Natural killer cell (primary cell): ENCODE measurements around the gene CRAT. TPM values are rescaled to one million over a fixed set of nuclear protein-coding genes. Genes with fewer than 3 reads are reported as not detected.

Experiments
- ATAC-seq, 3 donors: fragments of 150-1000 bp in 2 of 3; fragments of 200-7000 bp in 1 of 3; cut with Tn5 transposase; 1 replicate in 1 of 3; 2 replicates in 2 of 3; pipeline ENCODE4 v1.10.0; 2021; ENCODE audit warnings: mild to moderate bottlenecking in 2 of 3, moderate library complexity in 2 of 3
- DNase-seq, 2 donors: peaks; one replicate each; pipeline versions ENCODE4 v3.0.0 to v3.0.0-alpha.2; 2013 to 2021; ENCODE audit warnings: mixed read lengths in 1 of 2
- H3K27ac ChIP-seq: one replicate; pipeline ENCODE4 v1.5.1; 2013; ENCODE audit warnings: mild to moderate bottlenecking, low read length
- H3K27me3 ChIP-seq: one replicate; pipeline ENCODE4 v1.6.1; 2013; ENCODE audit warnings: low read length; ENCODE audit not compliant: control insufficient read depth, insufficient read depth
- H3K36me3 ChIP-seq: one replicate; pipeline ENCODE4 v1.6.1; 2013; ENCODE audit warnings: low read length; ENCODE audit not compliant: control insufficient read depth, insufficient read depth
- H3K4me1 ChIP-seq: one replicate; pipeline ENCODE4 v1.6.1; 2013; ENCODE audit warnings: low read length; ENCODE audit not compliant: control insufficient read depth, insufficient read depth
- H3K4me3 ChIP-seq: one replicate; pipeline ENCODE4 v1.5.1; 2013; ENCODE audit warnings: low read length
- H3K9me3 ChIP-seq: one replicate; pipeline ENCODE4 v1.6.1; 2013; ENCODE audit warnings: low read length; ENCODE audit not compliant: control insufficient read depth, insufficient read depth
- H3K27ac Mint-ChIP-seq, 2 donors: one replicate each; pipeline ENCODE4 v1.8.0; 2022; ENCODE audit warnings: mild to moderate bottlenecking in 2 of 2, mixed read lengths in 2 of 2, moderate library complexity in 1 of 2
- H3K27me3 Mint-ChIP-seq, 2 donors: one replicate each; pipeline ENCODE4 v1.8.0; 2022; ENCODE audit warnings: low read depth in 2 of 2, mixed read lengths in 2 of 2
- H3K36me3 Mint-ChIP-seq: one replicate; pipeline ENCODE4 v1.8.0; 2022; ENCODE audit warnings: mixed read lengths
- H3K4me1 Mint-ChIP-seq, 2 donors: one replicate each; pipeline ENCODE4 v1.8.0; 2022; ENCODE audit warnings: mixed read lengths in 2 of 2
- H3K4me3 Mint-ChIP-seq: one replicate; pipeline ENCODE4 v1.8.0; 2022; ENCODE audit warnings: mild to moderate bottlenecking, moderate library complexity, mixed read lengths
- H3K9me3 Mint-ChIP-seq, 2 donors: one replicate each; pipeline ENCODE4 v1.8.0; 2022; ENCODE audit warnings: mixed read lengths in 2 of 2
- WGBS: methylation state at CpG from one replicate; pipeline ENCODE4 v1.1.7; 2013; ENCODE audit warnings: missing lambda C conversion rate; ENCODE audit not compliant: insufficient coverage; 5-methylcytosine and 5-hydroxymethylcytosine counted together
- intact Hi-C: fragments of 100-400 bp; cut with micrococcal nuclease; formaldehyde crosslinking; loops from one replicate; pipeline ENCODE4 v1.14.2; 2022
- total RNA-seq, 4 donors: library from RNA; stranded (reverse); fragments of 120-200 nt in 1 of 4; gene quantifications; one replicate each; pipeline versions ENCODE4 v1.2.3 to v1.2.4, GENCODE V29; 2013 to 2022
- TF ChIP-seq, protein P1 (sequence below): fragments of 200-600 bp; IDR thresholded peaks from one replicate; pipeline ENCODE4 v1.8.0; 2022; ENCODE audit warnings: antibody characterized with exemption

CRAT gene
- total RNA-seq, 3 donors from 2014 or later (not counting 1 experiment from before 2014, with no cell fraction given), result 13.5 to 13.8 (median 13.8) TPM

DNA sequence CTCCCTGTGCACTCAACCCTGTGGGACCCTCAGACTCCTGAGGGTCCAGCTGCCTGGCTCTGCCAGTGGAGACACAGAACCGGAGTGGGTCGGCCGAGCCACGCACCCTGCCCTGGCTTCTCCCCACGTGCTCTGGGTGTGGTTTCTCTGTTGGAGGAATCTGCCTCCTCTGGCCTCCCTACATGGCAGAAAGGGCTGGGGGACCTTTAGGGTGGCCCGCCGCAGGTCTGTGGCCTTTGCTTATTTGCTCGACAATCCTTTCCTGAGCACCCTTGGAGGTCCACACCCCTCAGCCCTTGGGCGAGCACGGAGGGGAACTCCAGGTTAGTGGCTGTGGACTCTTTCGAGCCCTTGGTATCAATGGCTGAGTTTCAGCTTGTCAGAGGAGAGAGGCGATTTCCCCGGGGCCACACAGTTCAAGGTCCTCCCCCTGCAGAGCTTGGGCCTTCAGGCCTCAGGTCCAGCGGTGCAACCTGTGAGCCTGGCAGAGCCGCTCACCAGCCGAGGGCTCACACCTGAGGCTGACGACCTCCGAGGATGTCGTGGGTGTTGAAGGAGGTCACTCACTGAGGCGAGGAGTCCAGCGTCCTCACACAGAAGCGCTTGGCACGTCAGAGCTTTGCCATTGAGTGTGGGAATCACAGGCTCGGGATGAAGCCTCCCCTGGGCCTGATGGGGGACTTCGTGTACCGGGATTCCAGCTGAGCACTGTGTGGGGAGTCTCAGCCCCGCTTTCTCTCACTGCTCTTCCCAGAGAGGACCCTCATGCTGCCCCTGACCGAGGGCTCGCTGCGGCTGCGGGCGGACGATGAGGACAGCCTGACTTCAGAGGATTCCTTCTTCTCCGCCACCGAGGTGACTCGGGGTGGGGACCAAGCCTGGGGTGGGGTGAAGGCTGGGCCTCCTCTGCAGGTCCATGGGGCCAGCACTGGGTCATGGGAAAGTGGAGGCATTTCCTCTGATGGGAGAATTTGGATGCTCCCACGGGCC, 50.5 kb downstream of the CRAT start:
- peaks cover 5 to 6% of the 10 kb centered on the region in 2 donors for H3K4me1 Mint-ChIP-seq
- ATAC-seq (no peak), DNase-seq (no peak)
- no peak overlapping the region for H3K4me3 Mint-ChIP-seq
- H3K36me3 Mint-ChIP-seq, result no peaks in the 10 kb centered on the region
- WGBS, result 95% methylated on average over 37 of the region's 37 CpGs
- peaks cover 11% of the 10 kb centered on the region for H3K4me1 ChIP-seq
- no peak overlapping the region for H3K27ac Mint-ChIP-seq
- no peaks in the 10 kb centered on the region for H3K9me3 ChIP-seq
- no peak overlapping the region for H3K27ac ChIP-seq
- intact Hi-C loops, result no loop called here
- H3K9me3 Mint-ChIP-seq, result no peaks in the 10 kb centered on the region
- TF ChIP-seq, protein P1, sequence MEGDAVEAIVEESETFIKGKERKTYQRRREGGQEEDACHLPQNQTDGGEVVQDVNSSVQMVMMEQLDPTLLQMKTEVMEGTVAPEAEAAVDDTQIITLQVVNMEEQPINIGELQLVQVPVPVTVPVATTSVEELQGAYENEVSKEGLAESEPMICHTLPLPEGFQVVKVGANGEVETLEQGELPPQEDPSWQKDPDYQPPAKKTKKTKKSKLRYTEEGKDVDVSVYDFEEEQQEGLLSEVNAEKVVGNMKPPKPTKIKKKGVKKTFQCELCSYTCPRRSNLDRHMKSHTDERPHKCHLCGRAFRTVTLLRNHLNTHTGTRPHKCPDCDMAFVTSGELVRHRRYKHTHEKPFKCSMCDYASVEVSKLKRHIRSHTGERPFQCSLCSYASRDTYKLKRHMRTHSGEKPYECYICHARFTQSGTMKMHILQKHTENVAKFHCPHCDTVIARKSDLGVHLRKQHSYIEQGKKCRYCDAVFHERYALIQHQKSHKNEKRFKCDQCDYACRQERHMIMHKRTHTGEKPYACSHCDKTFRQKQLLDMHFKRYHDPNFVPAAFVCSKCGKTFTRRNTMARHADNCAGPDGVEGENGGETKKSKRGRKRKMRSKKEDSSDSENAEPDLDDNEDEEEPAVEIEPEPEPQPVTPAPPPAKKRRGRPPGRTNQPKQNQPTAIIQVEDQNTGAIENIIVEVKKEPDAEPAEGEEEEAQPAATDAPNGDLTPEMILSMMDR, result no peak
- no peak overlapping the region for H3K4me3 ChIP-seq
- no peaks in the 10 kb centered on the region for H3K27me3 Mint-ChIP-seq
- no peaks in the 10 kb centered on the region for H3K27me3 ChIP-seq
- peaks cover 42% of the 10 kb centered on the region for H3K36me3 ChIP-seq

DNA sequence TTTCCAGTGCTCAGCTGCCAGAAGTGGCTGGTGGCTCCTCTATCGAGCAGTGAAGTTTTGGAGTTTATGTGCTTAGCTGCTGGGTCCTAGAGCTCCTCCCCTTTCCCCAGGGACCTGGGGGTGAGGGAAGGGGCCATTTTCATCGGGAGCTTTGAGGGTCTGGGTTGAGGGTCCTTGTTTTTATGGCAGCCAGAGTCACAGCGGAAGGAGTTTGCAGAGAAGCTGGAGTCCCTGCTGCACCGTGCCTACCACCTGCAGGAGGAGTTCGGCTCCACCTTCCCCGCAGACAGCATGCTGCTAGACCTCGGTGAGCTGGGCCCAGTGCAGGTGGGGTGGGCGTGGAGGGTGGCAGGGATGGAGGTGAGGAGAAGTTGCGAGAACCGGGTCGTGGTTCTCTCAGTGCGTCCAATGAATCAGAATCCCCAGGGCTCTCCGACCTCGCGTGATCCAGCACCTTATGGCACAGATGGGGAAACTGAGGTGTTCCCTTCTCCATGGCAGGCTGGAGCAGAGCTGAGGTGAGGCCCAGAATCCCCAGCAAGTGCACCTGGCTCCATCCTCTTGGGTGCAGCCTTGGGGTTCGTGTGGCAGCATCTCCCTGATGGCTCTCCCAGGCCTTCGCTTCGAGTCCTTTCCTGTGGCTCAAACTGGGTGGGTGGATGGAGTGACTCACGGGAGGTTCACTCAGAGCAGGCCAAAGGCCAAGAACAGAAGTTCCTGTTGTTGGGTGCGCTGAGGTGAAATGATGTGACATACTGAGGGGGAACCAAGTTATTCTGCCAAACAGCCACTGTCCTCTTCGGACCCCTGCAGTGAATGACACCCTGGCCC, 51.4 kb downstream of the CRAT start:
- WGBS, result 97% methylated on average over 21 of the region's 21 CpGs
- H3K27ac ChIP-seq, result no peak overlapping the region
- Mint-ChIP-seq H3K4me1 (peaks cover 5 to 6% of the 10 kb centered on the region in 2 donors), H3K27me3 (no peaks in the 10 kb centered on the region), H3K4me3 (no peak overlapping the region), H3K9me3 (no peaks in the 10 kb centered on the region), H3K36me3 (no peaks in the 10 kb centered on the region), H3K27ac (no peak overlapping the region)
- H3K4me3 ChIP-seq, result no peak overlapping the region
- ATAC-seq, result no peak
- peaks cover 11% of the 10 kb centered on the region for H3K4me1 ChIP-seq
- intact Hi-C loops, result no loop called here
- no peaks in the 10 kb centered on the region for H3K9me3 ChIP-seq
- H3K36me3 ChIP-seq, result peaks cover 42% of the 10 kb centered on the region
- TF ChIP-seq, protein P1, result no peak
- no peaks in the 10 kb centered on the region for H3K27me3 ChIP-seq
- no peak for DNase-seq

DNA sequence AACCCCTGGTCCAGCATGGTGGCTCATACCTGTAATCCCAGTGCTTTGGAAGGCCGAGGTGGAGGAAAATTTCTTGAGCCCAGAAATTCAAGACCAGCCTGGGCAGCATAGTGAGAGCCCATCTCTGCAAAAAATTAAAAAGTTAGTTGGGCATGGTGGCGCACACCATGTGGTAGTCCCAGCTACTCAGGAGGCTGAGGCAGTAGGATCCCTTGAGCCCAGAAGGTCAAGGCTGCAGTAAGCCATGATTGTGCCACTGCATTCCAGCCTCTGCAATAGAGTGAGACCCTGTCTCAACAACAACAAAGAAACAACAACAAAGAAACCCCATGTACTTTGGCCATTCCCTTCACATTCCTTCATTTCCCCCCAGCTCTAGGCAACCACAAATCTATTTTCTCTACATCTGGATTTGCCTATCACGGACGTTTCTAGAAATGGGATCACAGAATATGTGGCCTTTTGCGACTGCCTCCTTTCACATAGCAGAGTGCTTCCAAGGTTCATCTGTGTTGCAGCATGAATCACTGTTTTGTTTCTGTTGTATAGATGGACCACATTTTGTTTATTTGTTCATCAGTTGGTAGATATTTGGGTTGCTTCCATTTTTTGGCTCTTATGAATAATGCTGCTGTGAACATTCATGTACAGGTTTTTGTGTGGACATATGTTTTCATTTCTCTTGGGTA, 56.3 kb downstream of the CRAT start:
- no peak for ATAC-seq
- Mint-ChIP-seq H3K4me1 (peaks cover 5 to 6% of the 10 kb centered on the region in 2 donors), H3K9me3 (no peaks in the 10 kb centered on the region), H3K4me3 (no peak overlapping the region), H3K27me3 (no peaks in the 10 kb centered on the region), H3K36me3 (no peaks in the 10 kb centered on the region), H3K27ac (no peak overlapping the region)
- DNase-seq, result no peak
- Histone ChIP-seq H3K36me3 (peaks cover 31% of the 10 kb centered on the region), H3K27me3 (no peaks in the 10 kb centered on the region), H3K9me3 (no peaks in the 10 kb centered on the region), H3K4me3 (no peak overlapping the region), H3K27ac (no peak overlapping the region), H3K4me1 (peaks cover 11% of the 10 kb centered on the region)
- intact Hi-C loops, result no loop called here
- 82% methylated on average over 5 of the region's 5 CpGs for WGBS
- TF ChIP-seq, protein P1, result no peak
